HG03045 (cell line): ENCODE measurements around the gene SHC1.
"Not testable (repeated sequence)": the region's sequence is repeated elsewhere in the genome, so short reads cannot be mapped to it uniquely, and the experiment has no call there.

Experiments used
- ATAC-seq: cut with Tn5 transposase; IDR thresholded peaks from one replicate; pipeline ENCODE4 v1.9.1; 2021; ENCODE audit warnings: mild to moderate bottlenecking, moderate library complexity; ENCODE audit not compliant: unreplicated experiment

Gene SHC1

GRCh38 chr1:154996966-154997701, 26.6 kb upstream of the SHC1 start:
- no peak for ATAC-seq

- ATAC-seq: not testable (repeated sequence)
Measured at GRCh38 chr1:154995301-154995983, 24.9 kb upstream of the SHC1 start.

- ATAC-seq: no peak
Measured at GRCh38 chr1:154994591-154994990, 24.0 kb upstream of the SHC1 start.

- ATAC-seq: no peak
Measured at GRCh38 chr1:154994269-154994587, 23.7 kb upstream of the SHC1 start.

GRCh38 chr1:154993572-154994268, 23.2 kb upstream of the SHC1 start, which contains the start of gene LENEP:
TSS of gene LENEP (plus strand) at chr1:154993586. CDS start at chr1:154993608, 22 bp downstream.
- ATAC-seq: no peak

GRCh38 chr1:154992721-154993571, 22.4 kb upstream of the SHC1 start:
- ATAC-seq: no peak

- no peak for ATAC-seq
Measured at GRCh38 chr1:154990276-154990675, 19.7 kb upstream of the SHC1 start.

GRCh38 chr1:154989195-154989860, 18.8 kb upstream of the SHC1 start:
- no peak for ATAC-seq

GRCh38 chr1:154988058-154988954, 17.8 kb upstream of the SHC1 start:
- ATAC-seq: no peak

- ATAC-seq: no peak
Measured at GRCh38 chr1:154987326-154987725, 16.8 kb upstream of the SHC1 start.

- ATAC-seq: not testable (repeated sequence)
Measured at GRCh38 chr1:154986736-154987135, 16.2 kb upstream of the SHC1 start.

- ATAC-seq: no peak
Measured at GRCh38 chr1:154983776-154984466, 13.4 kb upstream of the SHC1 start.

GRCh38 chr1:154982897-154983648, 12.5 kb upstream of the SHC1 start, which contains the start of gene FLAD1:
TSS of gene FLAD1 (plus strand) at chr1:154983344. CDS start at chr1:154983695, 351 bp downstream.
- peak; percentile 98 for ATAC-seq

GRCh38 chr1:154982341-154982740, 11.8 kb upstream of the SHC1 start:
- no peak for ATAC-seq

- ATAC-seq: no peak
Measured at GRCh38 chr1:154978360-154978759, 7.8 kb upstream of the SHC1 start.

- not testable (repeated sequence) for ATAC-seq
Measured at GRCh38 chr1:154977762-154978161, 7.2 kb upstream of the SHC1 start.

- no peak for ATAC-seq
Measured at GRCh38 chr1:154975409-154976059, 5.0 kb upstream of the SHC1 start.
